AG04450 (cell line): Measurements from ENCODE around the gene ALDH1A3. TPM values are rescaled to one million over a fixed set of nuclear protein-coding genes. Genes with fewer than 3 reads are reported as not detected.

Source experiments
- CTCF ChIA-PET: fragments of 300-600, 350-600 bp; formaldehyde crosslinking; extraction: SDS; loops from one replicate; lab custom pipeline; 2022; ENCODE audit warnings: antibody characterized with exemption, inconsistent platforms; lab: Charles Lee
- POLR2A ChIA-PET: fragments of 350-600 bp; formaldehyde crosslinking; extraction: SDS; loops from one replicate; lab custom pipeline; 2021; ENCODE audit warnings: antibody characterized with exemption, inconsistent platforms; lab: Yijun Ruan, JAX
- DNase-seq: peaks from one replicate; pipeline ENCODE4 v3.0.0-alpha.2; 2011; ENCODE audit warnings: low read depth, low spot score
- H3K27ac ChIP-seq: one replicate; pipeline ENCODE4 v1.5.1; 2012; ENCODE audit warnings: low read depth, low read length, control low read depth
- H3K27me3 ChIP-seq: one replicate; pipeline ENCODE4 v1.6.0; 2012; ENCODE audit warnings: low read length; ENCODE audit not compliant: control insufficient read depth, insufficient read depth
- H3K4me3 ChIP-seq: 2 replicates; pipeline ENCODE4 v1.5.1; 2011; ENCODE audit warnings: mild to moderate bottlenecking, low read depth, low read length, control low read depth
- H3K9me3 ChIP-seq: 2 replicates; pipeline ENCODE4 v1.5.1; 2012; ENCODE audit warnings: low read length; ENCODE audit not compliant: control insufficient read depth, insufficient read depth
- CTCF ChIP-seq: IDR thresholded peaks from 2 replicates; pipeline ENCODE4 v1.5.1; 2011; ENCODE audit warnings: low read depth, low read length, control low read depth, inconsistent platforms
- polyA plus RNA-seq: library from polyadenylated mRNA; depleted of rRNA; stranded (reverse); fragments of >200 nt; gene quantifications from 2 replicates; pipeline ENCODE4 v1.2.3, GENCODE V29; 2011

Gene ALDH1A3
- polyA plus RNA-seq, 1 experiment: 20.6 TPM

GRCh38 chr15:100920516-100921135, 41.0 kb downstream of the ALDH1A3 start:
- ChIA-PET CTCF (interaction anchor here (2.1 to 11.2 kb wide), 2 partner anchors 48 to 87 kb away, joined by 7 to 251 read pairs; no protein-coding TSS in a partner anchor), POLR2A (no interaction called here)
- no peak overlapping the region for H3K4me3 ChIP-seq
- TF ChIP-seq CTCF: no peak
- no peak for DNase-seq
- H3K9me3 ChIP-seq: no peaks in the 10 kb centered on the region; the same call in 1 of the 2 replicates
- no peaks in the 10 kb centered on the region for H3K27me3 ChIP-seq
- no peak overlapping the region for H3K27ac ChIP-seq

- TF ChIP-seq CTCF: no peak
- no peak overlapping the region for H3K27ac ChIP-seq
- ChIA-PET CTCF (interaction anchor here (11.2 kb wide), 1 partner anchor 86 kb away, joined by 251 read pairs; no protein-coding TSS in a partner anchor), POLR2A (no interaction called here)
- no peak for DNase-seq
- no peaks in the 10 kb centered on the region; the same call in 1 of the 2 replicates for H3K9me3 ChIP-seq
- H3K27me3 ChIP-seq: no peaks in the 10 kb centered on the region
- no peak overlapping the region for H3K4me3 ChIP-seq
These were observed 42.8 kb downstream of the ALDH1A3 start for GRCh38 chr15:100922192-100923040.

- no peak overlapping the region for H3K4me3 ChIP-seq
- ChIA-PET POLR2A (no interaction called here), CTCF (interaction anchor here (1.6 kb wide), 1 partner anchor 84 kb away, joined by 8 read pairs; no protein-coding TSS in a partner anchor)
- no peak overlapping the region for H3K27ac ChIP-seq
- H3K27me3 ChIP-seq: no peaks in the 10 kb centered on the region
- DNase-seq: no peak
- H3K9me3 ChIP-seq: no peaks in the 10 kb centered on the region; the same call in 1 of the 2 replicates
- no peak for TF ChIP-seq CTCF
These were observed 43.4 kb downstream of the ALDH1A3 start for GRCh38 chr15:100923076-100923475.

- H3K4me3 ChIP-seq: no peak overlapping the region
- H3K9me3 ChIP-seq: no peaks in the 10 kb centered on the region; the same call in 1 of the 2 replicates
- ChIA-PET POLR2A (no interaction called here), CTCF (interaction anchor here (1.6 kb wide), 1 partner anchor 83 kb away, joined by 8 read pairs; no protein-coding TSS in a partner anchor)
- no peaks in the 10 kb centered on the region for H3K27me3 ChIP-seq
- TF ChIP-seq CTCF: no peak
- H3K27ac ChIP-seq: no peak overlapping the region
- DNase-seq: no peak
These were observed 44.3 kb downstream of the ALDH1A3 start for GRCh38 chr15:100923902-100924301.
